IMR-90 (cell line): ENCODE measurements around the gene NPBWR2. TPM values are rescaled to one million over a fixed set of nuclear protein-coding genes. Genes with fewer than 3 reads are reported as not detected.

Source experiments
- ATAC-seq: fragments of 200-7000 bp; cut with Tn5 transposase; 2 replicates; pipeline ENCODE4 v1.9.1; 2020; ENCODE audit warnings: low read depth, mild to moderate bottlenecking, moderate library complexity
- BruUV-seq: library from RNA; stranded (reverse); fragments of 400-500 nt; replicated peaks from 2 replicates; lab custom pipeline; 2021; lab: Mats Ljungman, UMichigan
- CTCF ChIA-PET: fragments of 300-600 bp; formaldehyde crosslinking; extraction: SDS; loops from one replicate; lab custom pipeline; 2021; ENCODE audit warnings: antibody characterized with exemption; lab: Yijun Ruan, JAX
- POLR2A ChIA-PET: fragments of 300-600 bp; sonication (Branson Sonifier 250); formaldehyde crosslinking; loops from one replicate; lab custom pipeline; 2022; ENCODE audit warnings: antibody characterized with exemption; ENCODE audit not compliant: unreplicated experiment; lab: Charles Lee
- DNase-seq: peaks from one replicate; pipeline ENCODE4 v3.0.0; 2013
- H2AFZ ChIP-seq: replicated peaks from 2 replicates; pipeline ENCODE3; 2013; ENCODE audit warnings: low read length, mild to moderate bottlenecking; ENCODE audit not compliant: poor library complexity
- H2AK5ac ChIP-seq: 2 replicates; pipeline ENCODE4 v1.6.1; 2013; ENCODE audit warnings: low read depth, low read length, inconsistent platforms
- H2AK9ac ChIP-seq: replicated peaks from 2 replicates; pipeline ENCODE3; 2013; ENCODE audit warnings: mild to moderate bottlenecking, low read depth, low read length, moderate library complexity; ENCODE audit not compliant: poor library complexity
- H2BK120ac ChIP-seq: 2 replicates; pipeline ENCODE4 v1.6.1; 2013; ENCODE audit warnings: low read depth, low read length, inconsistent platforms
- H2BK15ac ChIP-seq: 3 replicates; pipeline ENCODE4 v1.6.1; 2013; ENCODE audit warnings: low read depth, low read length, inconsistent platforms
- H2BK20ac ChIP-seq: 2 replicates; pipeline ENCODE4 v1.6.1; 2013; ENCODE audit warnings: low read depth, mild to moderate bottlenecking, inconsistent platforms, low read length, moderate library complexity
- H2BK5ac ChIP-seq: 2 replicates; pipeline ENCODE4 v1.6.1; 2013; ENCODE audit warnings: mild to moderate bottlenecking, low read depth, low read length, inconsistent platforms; ENCODE audit not compliant: poor library complexity, severe bottlenecking
- H3K14ac ChIP-seq: replicated peaks from 2 replicates; pipeline ENCODE4 v1.6.1; 2013; ENCODE audit warnings: low read depth, low read length, inconsistent platforms
- H3K18ac ChIP-seq: 2 replicates; pipeline ENCODE4 v1.6.1; 2013; ENCODE audit warnings: low read depth, low read length, control low read depth
- H3K23ac ChIP-seq: 2 replicates; pipeline ENCODE4 v1.6.1; 2013; ENCODE audit warnings: low read depth, low read length, inconsistent platforms
- H3K27ac ChIP-seq: 2 replicates; pipeline ENCODE4 v1.5.1; 2013; ENCODE audit warnings: mild to moderate bottlenecking, control low read depth, low read length; ENCODE audit not compliant: insufficient read depth
- H3K27me3 ChIP-seq: 2 replicates; pipeline ENCODE4 v1.6.1; 2013; ENCODE audit warnings: low read length; ENCODE audit not compliant: control insufficient read depth, insufficient read depth
- H3K36me3 ChIP-seq: 2 replicates; pipeline ENCODE4 v1.6.1; 2013; ENCODE audit warnings: low read length, mixed read lengths; ENCODE audit not compliant: control insufficient read depth, insufficient read depth
- H3K4ac ChIP-seq: 2 replicates; pipeline ENCODE4 v1.6.1; 2013; ENCODE audit warnings: low read depth, low read length, inconsistent platforms
- H3K4me1 ChIP-seq: 2 replicates; pipeline ENCODE4 v1.6.1; 2013; ENCODE audit warnings: low read length, mixed read lengths; ENCODE audit not compliant: control insufficient read depth, insufficient read depth
- H3K4me2 ChIP-seq: 2 replicates; pipeline ENCODE4 v1.6.1; 2013; ENCODE audit warnings: low read depth, mild to moderate bottlenecking, control low read depth, low read length, moderate library complexity
- H3K4me3 ChIP-seq: 2 replicates; pipeline ENCODE4 v1.5.1; 2013; ENCODE audit warnings: low read depth, mild to moderate bottlenecking, control low read depth, low read length, moderate library complexity; ENCODE audit not compliant: insufficient read depth
- H3K56ac ChIP-seq: 2 replicates; pipeline ENCODE4 v1.6.1; 2013; ENCODE audit warnings: low read length, inconsistent platforms; ENCODE audit not compliant: insufficient read depth; ENCODE audit errors: extremely low read depth
- H3K79me1 ChIP-seq, 2 experiments: 2 replicates each; pipeline ENCODE4 v1.6.1; 2013; ENCODE audit warnings: low read length in 2 of 2, inconsistent platforms in 1 of 2, low read depth in 1 of 2
- H3K9ac ChIP-seq: 2 replicates; pipeline ENCODE4 v1.6.1; 2013; ENCODE audit warnings: low read depth, low read length, control low read depth
- H3K9me1 ChIP-seq: 2 replicates; pipeline ENCODE4 v1.6.1; 2013; ENCODE audit warnings: low read length, inconsistent platforms; ENCODE audit not compliant: insufficient read depth
- H3K9me3 ChIP-seq: 2 replicates; pipeline ENCODE4 v1.6.1; 2013; ENCODE audit warnings: low read length; ENCODE audit not compliant: control insufficient read depth, insufficient read depth
- H4K20me1 ChIP-seq: 2 replicates; pipeline ENCODE4 v1.6.1; 2013; ENCODE audit warnings: low read length, inconsistent platforms; ENCODE audit not compliant: insufficient read depth
- H4K5ac ChIP-seq: 2 replicates; pipeline ENCODE4 v1.6.1; 2013; ENCODE audit warnings: mild to moderate bottlenecking, low read depth, low read length, control low read depth
- H4K8ac ChIP-seq, 2 experiments: 2 replicates each; pipeline ENCODE4 v1.6.1; 2013; ENCODE audit warnings: low read depth in 2 of 2, low read length in 2 of 2, control low read depth in 1 of 2, inconsistent platforms in 1 of 2
- H4K91ac ChIP-seq: 2 replicates; pipeline ENCODE4 v1.6.1; 2013; ENCODE audit warnings: low read depth, low read length, inconsistent platforms; ENCODE audit not compliant: insufficient read depth
- BHLHE40 ChIP-seq: fragments of 150-350 bp; IDR thresholded peaks from 2 replicates; pipeline ENCODE4 v1.6.1; 2016; ENCODE audit warnings: mild to moderate bottlenecking, low read depth, low read length
- CEBPB ChIP-seq: IDR thresholded peaks from 2 replicates; pipeline ENCODE4 v1.6.1; 2012; ENCODE audit warnings: low read depth, low read length, improper control_type of control experiment
- CHD1 ChIP-seq: IDR thresholded peaks from 2 replicates; pipeline ENCODE4 v1.6.1; 2012; ENCODE audit warnings: low read depth, low read length, improper control_type of control experiment
- FOS ChIP-seq: fragments of 150-350 bp; IDR thresholded peaks from 2 replicates; pipeline ENCODE4 v1.6.1; 2016; ENCODE audit warnings: low read depth, low read length
- MAFK ChIP-seq: IDR thresholded peaks from 2 replicates; pipeline ENCODE4 v1.6.1; 2012; ENCODE audit warnings: low read depth, low read length, improper control_type of control experiment
- MAZ ChIP-seq: IDR thresholded peaks from 2 replicates; pipeline ENCODE4 v1.6.1; 2012; ENCODE audit warnings: low read depth, mild to moderate bottlenecking, low read length, improper control_type of control experiment, moderate library complexity, borderline replicate concordance
- MXI1 ChIP-seq: IDR thresholded peaks from 2 replicates; pipeline ENCODE4 v1.6.1; 2012; ENCODE audit warnings: low read depth, mild to moderate bottlenecking, low read length, moderate library complexity, borderline replicate concordance
- NFE2L2 ChIP-seq: fragments of 150-350 bp; IDR thresholded peaks from 2 replicates; pipeline ENCODE4 v1.6.1; 2016; ENCODE audit warnings: low read depth, mild to moderate bottlenecking, low read length
- POLR2A ChIP-seq: IDR thresholded peaks from 2 replicates; pipeline ENCODE4 v1.6.1; 2012; ENCODE audit warnings: mild to moderate bottlenecking, low read depth, low read length
- RAD21 ChIP-seq: IDR thresholded peaks from 2 replicates; pipeline ENCODE4 v1.6.1; 2012; ENCODE audit warnings: low read length, improper control_type of control experiment
- RCOR1 ChIP-seq: IDR thresholded peaks from 2 replicates; pipeline ENCODE4 v1.6.1; 2012; ENCODE audit warnings: mild to moderate bottlenecking, low read length, improper control_type of control experiment; ENCODE audit not compliant: insufficient replicate concordance
- RFX5 ChIP-seq: IDR thresholded peaks from 2 replicates; pipeline ENCODE4 v1.8.0; 2012; ENCODE audit warnings: low read depth, mild to moderate bottlenecking, low read length, moderate library complexity
- SMC3 ChIP-seq: fragments of 150-350 bp; IDR thresholded peaks from 2 replicates; pipeline ENCODE4 v1.6.1; 2016; ENCODE audit warnings: low read depth, mild to moderate bottlenecking, antibody characterized with exemption, low read length, moderate library complexity
- USF2 ChIP-seq: fragments of 150-350 bp; IDR thresholded peaks from 2 replicates; pipeline ENCODE4 v1.6.1; 2017; ENCODE audit warnings: mild to moderate bottlenecking, antibody characterized with exemption, low read length, low read depth
- WGBS, 2 experiments: methylation state at CpG; one replicate each; pipeline versions ENCODE4 v1.1.5 to v1.1.7; 2013; ENCODE audit warnings: missing lambda C conversion rate in 2 of 2; ENCODE audit not compliant: insufficient read length in 1 of 2; ENCODE audit errors: extremely low coverage in 2 of 2; 5-methylcytosine and 5-hydroxymethylcytosine counted together
- dilution Hi-C: fragments of 300-500 bp; cut with HindIII; formaldehyde crosslinking; loops from one replicate; pipeline ENCODE4 v1.14.3; 2018; ENCODE audit warnings: low sequenced_read_pairs; ENCODE audit not compliant: unreplicated experiment
- in situ Hi-C: fragments of 300-500 bp; cut with MboI; formaldehyde crosslinking; loops from 3 replicates; pipeline ENCODE4 v1.14.3; 2019; ENCODE audit warnings: low sequenced_read_pairs, inconsistent platforms, mixed read lengths
- intact Hi-C: fragments of 100-400 bp; cut with micrococcal nuclease; formaldehyde crosslinking; loops from 2 replicates; pipeline ENCODE4 v1.10.0; 2022
- polyA plus RNA-seq, 3 experiments: library from polyadenylated mRNA; depleted of rRNA; stranded (reverse); fragments of >200 nt; gene quantifications; 2 replicates each; pipeline ENCODE4 v1.2.3, GENCODE V29; 2012; ENCODE audit warnings: low replicate concordance in 1 of 3
- total RNA-seq: library from RNA; depleted of rRNA; stranded (reverse); fragments of >200 nt; gene quantifications from 2 replicates; pipeline ENCODE4 v1.2.3, GENCODE V29; 2012
- TF ChIP-seq, protein P1 (sequence below): conservative IDR thresholded peaks from 2 replicates; pipeline ENCODE4 v1.5.1; 2012; ENCODE audit warnings: mild to moderate bottlenecking, low read depth, low read length, improper control_type of control experiment

Gene NPBWR2
- total and polyA plus RNA-seq, 2 of the 4 experiments (the other 2 are of a cell fraction), result not detected

GRCh38 chr20:64080813-64081623 lies 26.3 kb downstream of the NPBWR2 start:
- BruUV-seq, result no TSS peak
- dilution Hi-C loops (no loop called here), intact Hi-C loops (no loop called here), in situ Hi-C loops (no loop called here)
- Histone ChIP-seq H3K27ac (no peak overlapping the region), H4K20me1 (peaks cover 15% of the 10 kb centered on the region), H3K36me3 (peaks cover 3% of the 10 kb centered on the region; the same call in 1 of the 2 replicates), H2AFZ (peak overlapping the region; percentile 83), H3K9ac (no peak overlapping the region), H3K4me2 (no peak overlapping the region; the same call in 1 of the 2 replicates), H2BK5ac (no peak overlapping the region), H3K18ac (no peak overlapping the region), H2BK15ac (no peak overlapping the region), H2BK120ac (no peak overlapping the region), H4K8ac (no peak overlapping the region), H3K4me3 (no peak overlapping the region), H3K23ac (no peak overlapping the region), H3K14ac (no peak overlapping the region; the same call in 1 of the 2 replicates), H2BK20ac (no peak overlapping the region), H2AK9ac (no peak overlapping the region), H3K4me1 (peaks cover 17% of the 10 kb centered on the region), H4K91ac (no peak overlapping the region), H3K79me1 (peaks cover 6 to 8% of the 10 kb centered on the region in 2 experiments; a peak in 3 of 4 replicates), H3K27me3 (peaks cover 34% of the 10 kb centered on the region), H3K56ac (no peak overlapping the region), H3K9me1 (no peaks in the 10 kb centered on the region), H3K9me3 (peaks cover 1% of the 10 kb centered on the region; the same call in 1 of the 2 replicates), H4K5ac (no peak overlapping the region), H3K4ac (no peak overlapping the region), H2AK5ac (no peak overlapping the region)
- POLR2A ChIA-PET, result no interaction called here
- 82% methylated on average over 5 of the region's 17 CpGs; no CpG with 5 or more reads in 1 of the 2 experiments for WGBS, 2 experiments
- DNase-seq (no peak), ATAC-seq (no peak)
- CTCF ChIA-PET, result interaction anchor here (0.6 kb wide), 1 partner anchor 22 kb away, joined by 3 read pairs; no protein-coding TSS in a partner anchor
- no peak for TF ChIP-seq CHD1
- TF ChIP-seq, protein P1, sequence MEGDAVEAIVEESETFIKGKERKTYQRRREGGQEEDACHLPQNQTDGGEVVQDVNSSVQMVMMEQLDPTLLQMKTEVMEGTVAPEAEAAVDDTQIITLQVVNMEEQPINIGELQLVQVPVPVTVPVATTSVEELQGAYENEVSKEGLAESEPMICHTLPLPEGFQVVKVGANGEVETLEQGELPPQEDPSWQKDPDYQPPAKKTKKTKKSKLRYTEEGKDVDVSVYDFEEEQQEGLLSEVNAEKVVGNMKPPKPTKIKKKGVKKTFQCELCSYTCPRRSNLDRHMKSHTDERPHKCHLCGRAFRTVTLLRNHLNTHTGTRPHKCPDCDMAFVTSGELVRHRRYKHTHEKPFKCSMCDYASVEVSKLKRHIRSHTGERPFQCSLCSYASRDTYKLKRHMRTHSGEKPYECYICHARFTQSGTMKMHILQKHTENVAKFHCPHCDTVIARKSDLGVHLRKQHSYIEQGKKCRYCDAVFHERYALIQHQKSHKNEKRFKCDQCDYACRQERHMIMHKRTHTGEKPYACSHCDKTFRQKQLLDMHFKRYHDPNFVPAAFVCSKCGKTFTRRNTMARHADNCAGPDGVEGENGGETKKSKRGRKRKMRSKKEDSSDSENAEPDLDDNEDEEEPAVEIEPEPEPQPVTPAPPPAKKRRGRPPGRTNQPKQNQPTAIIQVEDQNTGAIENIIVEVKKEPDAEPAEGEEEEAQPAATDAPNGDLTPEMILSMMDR, result no peak
- TF ChIP-seq SMC3, result no peak
- no peak for TF ChIP-seq USF2
- TF ChIP-seq MAFK, result no peak
- TF ChIP-seq RCOR1, result no peak
- no peak for TF ChIP-seq NFE2L2
- no peak for TF ChIP-seq RFX5
- no peak for TF ChIP-seq RAD21
- no peak for TF ChIP-seq MAZ
- TF ChIP-seq CEBPB, result no peak
- TF ChIP-seq POLR2A, result no peak
- TF ChIP-seq FOS, result no peak
- TF ChIP-seq MXI1, result no peak
- TF ChIP-seq BHLHE40, result no peak
